Measurements from ENCODE around the gene CA10.

The CA10 gene

DNA sequence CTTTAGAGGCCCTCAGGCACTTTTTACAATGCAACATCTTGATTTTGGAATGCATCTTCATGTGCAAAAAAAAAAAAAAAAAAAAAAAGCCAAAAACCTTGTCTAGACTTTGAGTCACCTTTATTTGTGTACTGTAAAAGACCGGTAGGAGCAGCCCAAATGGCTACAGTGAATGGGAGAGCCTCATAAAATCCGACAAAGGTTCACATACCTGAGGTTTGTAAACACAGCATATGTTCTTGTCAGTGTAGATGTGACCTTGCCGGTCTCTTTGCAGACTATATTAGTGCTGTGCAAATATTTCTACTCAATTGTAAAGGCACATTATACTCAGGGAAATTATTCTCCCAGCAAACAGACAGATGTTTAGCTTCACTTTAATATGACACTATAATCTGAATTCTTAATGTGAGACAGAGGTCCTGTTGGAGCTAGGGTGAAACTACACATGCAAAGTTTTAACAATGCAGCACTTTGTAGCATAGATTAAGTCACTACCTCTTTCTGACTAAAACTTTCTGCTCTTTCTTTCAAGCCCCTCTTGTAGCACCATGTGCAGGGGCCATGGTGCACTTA lies 211.3 kb downstream of the CA10 start:
- H3K36me3 ChIP-seq (ENCODE audit: control insufficient read depth, insufficient read depth, low read length): no peaks in the 10 kb centered on the region
- no peak for DNase-seq (ENCODE audit: extremely low read depth, insufficient read length)
- H3K27me3 ChIP-seq (replicated peaks; ENCODE audit: control insufficient read depth, insufficient read depth, low read length): no peaks in the 10 kb centered on the region
- no peak overlapping the region for H3K4me3 ChIP-seq (replicated peaks; ENCODE audit: low read depth, low read length)
- TF ChIP-seq, protein P1, sequence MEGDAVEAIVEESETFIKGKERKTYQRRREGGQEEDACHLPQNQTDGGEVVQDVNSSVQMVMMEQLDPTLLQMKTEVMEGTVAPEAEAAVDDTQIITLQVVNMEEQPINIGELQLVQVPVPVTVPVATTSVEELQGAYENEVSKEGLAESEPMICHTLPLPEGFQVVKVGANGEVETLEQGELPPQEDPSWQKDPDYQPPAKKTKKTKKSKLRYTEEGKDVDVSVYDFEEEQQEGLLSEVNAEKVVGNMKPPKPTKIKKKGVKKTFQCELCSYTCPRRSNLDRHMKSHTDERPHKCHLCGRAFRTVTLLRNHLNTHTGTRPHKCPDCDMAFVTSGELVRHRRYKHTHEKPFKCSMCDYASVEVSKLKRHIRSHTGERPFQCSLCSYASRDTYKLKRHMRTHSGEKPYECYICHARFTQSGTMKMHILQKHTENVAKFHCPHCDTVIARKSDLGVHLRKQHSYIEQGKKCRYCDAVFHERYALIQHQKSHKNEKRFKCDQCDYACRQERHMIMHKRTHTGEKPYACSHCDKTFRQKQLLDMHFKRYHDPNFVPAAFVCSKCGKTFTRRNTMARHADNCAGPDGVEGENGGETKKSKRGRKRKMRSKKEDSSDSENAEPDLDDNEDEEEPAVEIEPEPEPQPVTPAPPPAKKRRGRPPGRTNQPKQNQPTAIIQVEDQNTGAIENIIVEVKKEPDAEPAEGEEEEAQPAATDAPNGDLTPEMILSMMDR (IDR thresholded peaks at IDR 0.05; ENCODE audit: insufficient read depth, low read length, poor library complexity, severe bottlenecking): no peak

DNA sequence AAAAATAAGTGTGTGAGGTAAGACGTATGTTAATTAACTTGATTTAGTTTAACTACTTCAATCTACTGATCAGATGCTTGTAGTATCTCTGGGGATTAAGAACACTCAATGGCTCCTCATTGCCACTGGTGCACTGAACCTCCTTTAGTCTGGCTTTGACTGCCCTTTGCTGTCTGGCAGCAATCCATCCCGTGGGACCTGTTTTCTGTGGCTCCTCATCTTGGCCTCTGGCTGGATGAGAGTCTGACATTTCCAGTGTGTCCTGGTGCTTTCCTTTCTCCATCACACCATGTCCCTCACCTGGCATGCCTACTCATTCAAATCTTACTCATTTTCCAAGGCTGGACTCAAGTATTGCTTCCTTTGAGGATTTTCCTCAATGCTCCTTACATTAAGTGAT lies 212.2 kb downstream of the CA10 start:
- no peaks in the 10 kb centered on the region for H3K27me3 ChIP-seq (replicated peaks; ENCODE audit: control insufficient read depth, insufficient read depth, low read length)
- DNase-seq (ENCODE audit: extremely low read depth, insufficient read length): no peak
- TF ChIP-seq, protein P1 (IDR thresholded peaks at IDR 0.05; ENCODE audit: insufficient read depth, low read length, poor library complexity, severe bottlenecking): no peak
- no peaks in the 10 kb centered on the region for H3K36me3 ChIP-seq (ENCODE audit: control insufficient read depth, insufficient read depth, low read length)
- H3K4me3 ChIP-seq (replicated peaks; ENCODE audit: low read depth, low read length): no peak overlapping the region

DNA sequence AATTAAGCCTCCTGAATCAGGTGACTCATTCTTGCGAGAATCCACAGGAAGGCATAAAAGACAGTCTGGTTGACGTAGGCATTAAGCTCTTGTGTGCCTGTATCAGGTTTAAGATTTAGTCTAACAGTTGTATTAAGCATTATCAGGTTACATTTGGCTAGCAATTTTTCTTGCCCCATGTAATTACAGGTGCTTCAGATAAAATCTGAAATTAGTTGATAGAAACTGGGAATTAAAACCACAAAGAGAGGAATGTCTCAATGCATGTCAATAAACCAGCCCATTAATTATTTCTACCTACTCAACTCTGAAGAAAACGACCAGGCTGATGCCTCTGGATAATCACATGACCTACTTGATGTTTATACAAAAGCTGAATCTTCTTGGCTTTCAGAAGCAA lies 217.2 kb downstream of the CA10 start:
- DNase-seq (ENCODE audit: extremely low read depth, insufficient read length): no peak
- Histone ChIP-seq H3K4me3 (replicated peaks; ENCODE audit: low read depth, low read length) (no peak overlapping the region), H3K36me3 (ENCODE audit: control insufficient read depth, insufficient read depth, low read length) (no peaks in the 10 kb centered on the region), H3K27me3 (replicated peaks; ENCODE audit: control insufficient read depth, insufficient read depth, low read length) (no peaks in the 10 kb centered on the region)
- TF ChIP-seq, protein P1 (IDR thresholded peaks at IDR 0.05; ENCODE audit: insufficient read depth, low read length, poor library complexity, severe bottlenecking): no peak

DNA sequence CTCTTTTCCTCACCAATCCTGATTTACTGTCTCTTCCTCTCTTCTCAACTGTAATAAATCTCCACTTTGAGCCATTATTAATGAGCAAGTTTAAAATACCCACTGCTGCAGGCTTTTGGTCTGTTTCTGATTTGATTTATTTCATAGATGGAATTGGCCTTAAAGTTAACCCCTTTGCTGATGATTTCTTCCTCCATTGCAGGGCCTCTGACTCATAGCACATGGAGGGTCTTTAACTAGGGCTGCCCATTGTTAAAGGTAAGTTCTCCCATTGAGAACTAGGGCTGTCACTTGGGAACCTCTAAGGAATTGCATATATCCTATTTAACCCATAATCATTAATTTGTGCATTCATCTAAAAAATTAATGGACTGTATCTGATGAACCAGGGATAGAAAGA lies 221.2 kb downstream of the CA10 start:
- no peak overlapping the region for H3K4me3 ChIP-seq (replicated peaks; ENCODE audit: low read depth, low read length)
- no peaks in the 10 kb centered on the region for H3K36me3 ChIP-seq (ENCODE audit: control insufficient read depth, insufficient read depth, low read length)
- no peak for DNase-seq (ENCODE audit: extremely low read depth, insufficient read length)
- TF ChIP-seq, protein P1 (IDR thresholded peaks at IDR 0.05; ENCODE audit: insufficient read depth, low read length, poor library complexity, severe bottlenecking): no peak
- no peaks in the 10 kb centered on the region for H3K27me3 ChIP-seq (replicated peaks; ENCODE audit: control insufficient read depth, insufficient read depth, low read length)

DNA sequence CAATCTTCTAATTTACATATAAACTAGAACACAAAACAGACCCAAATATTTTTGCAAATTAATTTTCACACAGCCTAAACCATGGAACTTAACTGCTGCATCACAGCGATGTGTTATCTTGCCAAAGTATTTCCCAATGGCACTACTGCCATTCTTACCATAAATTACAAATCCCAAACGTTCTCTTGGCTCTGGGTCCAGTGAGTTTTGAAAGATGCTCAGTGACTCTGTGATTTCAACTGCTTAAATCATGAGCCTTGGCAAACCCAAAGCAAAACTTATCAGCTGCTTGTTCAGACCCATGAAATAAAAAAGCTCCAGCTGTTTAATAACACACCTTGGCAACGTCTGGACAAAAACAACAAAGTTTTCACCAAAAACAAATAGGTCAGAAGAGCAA lies 223.0 kb downstream of the CA10 start:
- Histone ChIP-seq H3K27me3 (replicated peaks; ENCODE audit: control insufficient read depth, insufficient read depth, low read length) (no peaks in the 10 kb centered on the region), H3K36me3 (ENCODE audit: control insufficient read depth, insufficient read depth, low read length) (no peaks in the 10 kb centered on the region), H3K4me3 (replicated peaks; ENCODE audit: low read depth, low read length) (no peak overlapping the region)
- TF ChIP-seq, protein P1 (IDR thresholded peaks at IDR 0.05; ENCODE audit: insufficient read depth, low read length, poor library complexity, severe bottlenecking): no peak
- no peak for DNase-seq (ENCODE audit: extremely low read depth, insufficient read length)

DNA sequence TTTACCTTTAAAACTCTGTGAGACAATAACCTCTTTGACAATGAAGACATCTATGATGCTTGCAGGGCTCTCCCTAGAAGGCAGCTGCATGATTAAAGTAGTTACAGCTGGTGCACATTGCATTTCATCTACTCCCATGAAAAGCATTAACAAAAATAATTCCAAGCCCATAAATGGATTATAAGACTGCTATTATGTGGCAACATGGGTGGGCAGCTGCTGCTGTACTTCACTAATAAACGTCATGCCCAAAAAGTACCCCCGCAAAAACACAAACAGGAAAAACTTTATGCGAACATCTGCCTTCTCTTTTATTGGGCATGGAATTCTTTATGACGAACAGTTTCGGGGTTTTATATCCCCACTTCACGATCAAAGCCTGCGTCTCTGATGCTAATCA lies 224.9 kb downstream of the CA10 start:
- no peak overlapping the region for H3K4me3 ChIP-seq (replicated peaks; ENCODE audit: low read depth, low read length)
- no peaks in the 10 kb centered on the region for H3K27me3 ChIP-seq (replicated peaks; ENCODE audit: control insufficient read depth, insufficient read depth, low read length)
- no peaks in the 10 kb centered on the region for H3K36me3 ChIP-seq (ENCODE audit: control insufficient read depth, insufficient read depth, low read length)
- no peak for DNase-seq (ENCODE audit: extremely low read depth, insufficient read length)
- TF ChIP-seq, protein P1 (IDR thresholded peaks at IDR 0.05; ENCODE audit: insufficient read depth, low read length, poor library complexity, severe bottlenecking): no peak
